Mucosa of descending colon (tissue), 3 donors: ENCODE measurements around the gene TSPAN15. TPM values are rescaled to one million over a fixed set of nuclear protein-coding genes. Genes with fewer than 3 reads are reported as not detected.

ENCODE experiments used
- ATAC-seq: fragments of 200-7000 bp; cut with Tn5 transposase; one replicate; pipeline ENCODE4 v1.9.1; 2020; ENCODE audit warnings: mild to moderate bottlenecking, moderate library complexity
- DNase-seq, 3 donors: peaks; one replicate each; pipeline ENCODE4 v3.0.0-alpha.2; 2020
- H3K36me3 ChIP-seq: fragments of 200-600 bp; one replicate; pipeline ENCODE4 v1.8.0; 2021; ENCODE audit warnings: low read depth, mild to moderate bottlenecking
- H3K4me1 ChIP-seq: fragments of 200-600 bp; one replicate; pipeline ENCODE4 v1.8.0; 2021; ENCODE audit warnings: low read depth, mild to moderate bottlenecking
- H3K4me3 ChIP-seq: fragments of 200-600 bp; one replicate; pipeline ENCODE4 v1.8.0; 2021; ENCODE audit warnings: mild to moderate bottlenecking
- H3K9me3 ChIP-seq: fragments of 200-600 bp; one replicate; pipeline ENCODE4 v1.8.0; 2021; ENCODE audit warnings: mild to moderate bottlenecking
- intact Hi-C, 2 donors: fragments of 100-400 bp; cut with DNase I in 1 of 2; cut with micrococcal nuclease in 1 of 2; formaldehyde crosslinking; loops; one replicate each; pipeline versions ENCODE4 v1.11.0 to v1.11.1; 2022; cut with DNase I, micrococcal nuclease
- total RNA-seq, 3 donors: library from RNA; stranded (reverse); fragmentation: NEBNext Ultra II Directional in 2 of 3; extraction: Animal tissue kit (Norgen Biotek cat#: 25700) in 2 of 3; gene quantifications; one replicate each; pipeline versions ENCODE4 v1.2.1 to v1.2.4, GENCODE V29; 2021 to 2023
- TF ChIP-seq, protein P1 (sequence below): fragments of 200-600 bp; IDR thresholded peaks from one replicate; pipeline ENCODE4 v1.8.0; 2022; ENCODE audit warnings: antibody characterized with exemption, mild to moderate bottlenecking
- donor health status: DM: no; HTN: no; CAD: no; lungs with moderate emphysema.
- donor health status: DM: no; HTN: no; CAD: no.
- donor health status: DM: no; HTN: yes; CAD: no.

The TSPAN15 gene
- total RNA-seq, 3 donors from 2014 or later, result 118 to 183 (median 139) TPM

DNA sequence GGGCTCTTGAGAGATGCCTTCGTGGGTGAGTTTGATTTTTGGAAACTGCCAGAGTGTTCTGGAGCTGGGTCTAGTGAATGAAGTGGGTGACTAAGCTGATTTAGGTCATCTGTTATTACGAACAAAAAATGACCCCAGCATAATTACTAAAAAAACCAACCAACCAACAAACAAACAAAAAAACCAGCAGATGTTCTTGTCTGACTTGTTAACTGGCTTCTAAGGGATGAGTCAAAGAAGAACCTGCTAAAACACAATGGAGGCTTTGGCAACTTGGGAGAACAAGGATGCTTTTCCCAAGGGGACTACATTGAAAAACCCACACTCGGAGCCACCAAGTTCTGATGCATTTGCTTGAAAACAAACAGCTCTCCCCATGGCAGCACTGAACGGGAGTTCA is 46.0 kb upstream of the TSPAN15 start:
- DNase-seq, result no peak
- TF ChIP-seq, protein P1, sequence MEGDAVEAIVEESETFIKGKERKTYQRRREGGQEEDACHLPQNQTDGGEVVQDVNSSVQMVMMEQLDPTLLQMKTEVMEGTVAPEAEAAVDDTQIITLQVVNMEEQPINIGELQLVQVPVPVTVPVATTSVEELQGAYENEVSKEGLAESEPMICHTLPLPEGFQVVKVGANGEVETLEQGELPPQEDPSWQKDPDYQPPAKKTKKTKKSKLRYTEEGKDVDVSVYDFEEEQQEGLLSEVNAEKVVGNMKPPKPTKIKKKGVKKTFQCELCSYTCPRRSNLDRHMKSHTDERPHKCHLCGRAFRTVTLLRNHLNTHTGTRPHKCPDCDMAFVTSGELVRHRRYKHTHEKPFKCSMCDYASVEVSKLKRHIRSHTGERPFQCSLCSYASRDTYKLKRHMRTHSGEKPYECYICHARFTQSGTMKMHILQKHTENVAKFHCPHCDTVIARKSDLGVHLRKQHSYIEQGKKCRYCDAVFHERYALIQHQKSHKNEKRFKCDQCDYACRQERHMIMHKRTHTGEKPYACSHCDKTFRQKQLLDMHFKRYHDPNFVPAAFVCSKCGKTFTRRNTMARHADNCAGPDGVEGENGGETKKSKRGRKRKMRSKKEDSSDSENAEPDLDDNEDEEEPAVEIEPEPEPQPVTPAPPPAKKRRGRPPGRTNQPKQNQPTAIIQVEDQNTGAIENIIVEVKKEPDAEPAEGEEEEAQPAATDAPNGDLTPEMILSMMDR, result no peak
- ATAC-seq, result no peak
- Histone ChIP-seq H3K4me1 (peaks cover 5% of the 10 kb centered on the region), H3K4me3 (no peak overlapping the region), H3K36me3 (no peaks in the 10 kb centered on the region), H3K9me3 (no peaks in the 10 kb centered on the region)
- intact Hi-C loops, result no loop called here

GRCh38 chr10:69406302-69406811 is 44.9 kb upstream of the TSPAN15 start:
- ATAC-seq, result peak; percentile 3
- no peaks in the 10 kb centered on the region for H3K36me3 ChIP-seq
- no peak for DNase-seq
- intact Hi-C loops, result no loop called here
- no peak overlapping the region for H3K4me3 ChIP-seq
- peaks cover 5% of the 10 kb centered on the region for H3K4me1 ChIP-seq
- TF ChIP-seq, protein P1, result no peak
- no peaks in the 10 kb centered on the region for H3K9me3 ChIP-seq

DNA sequence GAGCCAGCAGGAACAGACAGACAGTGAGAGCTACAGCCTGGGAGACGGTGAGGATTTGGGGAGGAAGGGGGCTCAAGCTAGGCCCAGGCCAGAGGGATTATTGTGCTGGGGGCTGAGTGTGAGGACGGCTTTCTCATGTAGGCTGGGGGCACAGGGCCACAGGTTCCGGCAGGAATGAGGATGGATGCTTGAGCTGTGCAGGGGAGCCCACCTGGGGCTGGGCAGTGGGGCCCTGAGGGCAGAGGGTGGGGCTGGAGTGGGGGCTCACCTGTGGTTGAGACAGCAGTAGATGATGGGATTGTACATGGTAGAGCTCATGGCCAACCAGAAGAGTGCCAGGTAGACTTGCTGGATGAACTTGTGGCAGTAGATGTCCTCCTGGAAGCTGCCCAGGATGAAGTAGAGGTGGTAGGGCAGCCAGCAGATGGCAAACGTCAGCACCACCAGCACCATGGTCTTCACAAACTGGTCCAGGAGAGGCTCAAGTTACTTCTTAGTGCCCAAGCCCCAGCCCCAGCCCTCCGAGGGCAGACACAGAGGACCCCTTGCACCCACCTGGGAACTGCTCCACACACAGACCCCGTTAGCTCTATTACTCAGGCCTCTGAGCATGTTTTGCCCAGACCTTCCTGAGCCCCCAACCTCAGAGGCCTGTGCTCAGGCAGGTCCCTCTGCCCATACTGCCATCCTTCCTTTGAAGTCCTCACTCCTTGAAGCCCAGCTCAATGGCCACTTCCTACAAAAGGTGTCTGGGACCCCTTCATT is 44.3 kb upstream of the TSPAN15 start:
- Histone ChIP-seq H3K4me1 (peaks cover 5% of the 10 kb centered on the region), H3K9me3 (no peaks in the 10 kb centered on the region), H3K36me3 (no peaks in the 10 kb centered on the region), H3K4me3 (no peak overlapping the region)
- no peak for ATAC-seq
- no peak for DNase-seq
- TF ChIP-seq, protein P1, result no peak
- intact Hi-C loops, result no loop called here

- H3K36me3 ChIP-seq, result no peaks in the 10 kb centered on the region
- DNase-seq (no peak), ATAC-seq (no peak)
- TF ChIP-seq, protein P1, result no peak
- intact Hi-C loops, result no loop called here
- no peak overlapping the region for H3K4me3 ChIP-seq
- peaks cover 5% of the 10 kb centered on the region for H3K4me1 ChIP-seq
- no peaks in the 10 kb centered on the region for H3K9me3 ChIP-seq
Observed at GRCh38 chr10:69407621-69408301, 43.5 kb upstream of the TSPAN15 start.

GRCh38 chr10:69408318-69409175 is 42.7 kb upstream of the TSPAN15 start:
- intact Hi-C loops, result no loop called here
- no peak overlapping the region for H3K4me3 ChIP-seq
- peaks cover 5% of the 10 kb centered on the region for H3K4me1 ChIP-seq
- ATAC-seq (peak; percentile 91), DNase-seq (peak; percentile 96 to 97 (median 97))
- H3K36me3 ChIP-seq, result no peaks in the 10 kb centered on the region
- TF ChIP-seq, protein P1, result peak; percentile 86
- no peaks in the 10 kb centered on the region for H3K9me3 ChIP-seq
